AG09309 (cell line): ENCODE results near the gene APOE.

Source experiments
- DNase-seq: peaks from one replicate; pipeline ENCODE4 v3.0.0-alpha.2; 2010; ENCODE audit warnings: low read depth
- H3K4me3 ChIP-seq: 2 replicates; pipeline ENCODE4 v1.5.1; 2011; ENCODE audit warnings: mild to moderate bottlenecking, low read depth, low read length, moderate library complexity; ENCODE audit not compliant: control insufficient read depth
- CTCF ChIP-seq: IDR thresholded peaks from 2 replicates; pipeline ENCODE4 v1.5.1; 2011; ENCODE audit warnings: mild to moderate bottlenecking, low read depth, low read length, inconsistent platforms; ENCODE audit not compliant: insufficient read depth, control insufficient read depth; ENCODE audit errors: missing control alignments

The APOE gene

GRCh38 chr19:44867578-44867977 lies 38.0 kb upstream of the APOE start:
- TF ChIP-seq CTCF = no peak
- DNase-seq = no peak

GRCh38 chr19:44869733-44870470 lies 35.7 kb upstream of the APOE start:
- no peak for TF ChIP-seq CTCF
- DNase-seq = no peak
- no peak overlapping the region for H3K4me3 ChIP-seq

More at GRCh38 chr19:44867578-44867977, 38.0 kb upstream of the APOE start:
- H3K4me3 ChIP-seq = no peak overlapping the region

GRCh38 chr19:44871809-44872208 lies 33.8 kb upstream of the APOE start:
- TF ChIP-seq CTCF = no peak
- DNase-seq = no peak
- H3K4me3 ChIP-seq = no peak overlapping the region

GRCh38 chr19:44872661-44873060 lies 32.9 kb upstream of the APOE start:
- no peak for TF ChIP-seq CTCF
- DNase-seq = no peak
- no peak overlapping the region for H3K4me3 ChIP-seq

- no peak for TF ChIP-seq CTCF
- DNase-seq = no peak
- no peak overlapping the region for H3K4me3 ChIP-seq
Observed at GRCh38 chr19:44874317-44874716, 31.3 kb upstream of the APOE start.

- no peak overlapping the region for H3K4me3 ChIP-seq
- TF ChIP-seq CTCF = no peak
- DNase-seq = no peak
Observed at GRCh38 chr19:44875666-44876451, 29.7 kb upstream of the APOE start.
